Pulmonary artery endothelial cell (primary cell): Measurements from ENCODE around the gene SLC35F1. TPM values are rescaled to one million over a fixed set of nuclear protein-coding genes. Genes with fewer than 3 reads are reported as not detected.

Experiments used
- DNase-seq: peaks from one replicate; pipeline ENCODE4 v3.0.0-alpha.2; 2011; ENCODE audit warnings: low read depth, low spot score
- total RNA-seq: library from RNA; depleted of rRNA; stranded (reverse); fragments of >200 nt; gene quantifications from 2 replicates; pipeline ENCODE4 v1.2.3, GENCODE V29; 2014

The SLC35F1 gene
- total RNA-seq, 1 donor from 2014 or later = not detected

DNA sequence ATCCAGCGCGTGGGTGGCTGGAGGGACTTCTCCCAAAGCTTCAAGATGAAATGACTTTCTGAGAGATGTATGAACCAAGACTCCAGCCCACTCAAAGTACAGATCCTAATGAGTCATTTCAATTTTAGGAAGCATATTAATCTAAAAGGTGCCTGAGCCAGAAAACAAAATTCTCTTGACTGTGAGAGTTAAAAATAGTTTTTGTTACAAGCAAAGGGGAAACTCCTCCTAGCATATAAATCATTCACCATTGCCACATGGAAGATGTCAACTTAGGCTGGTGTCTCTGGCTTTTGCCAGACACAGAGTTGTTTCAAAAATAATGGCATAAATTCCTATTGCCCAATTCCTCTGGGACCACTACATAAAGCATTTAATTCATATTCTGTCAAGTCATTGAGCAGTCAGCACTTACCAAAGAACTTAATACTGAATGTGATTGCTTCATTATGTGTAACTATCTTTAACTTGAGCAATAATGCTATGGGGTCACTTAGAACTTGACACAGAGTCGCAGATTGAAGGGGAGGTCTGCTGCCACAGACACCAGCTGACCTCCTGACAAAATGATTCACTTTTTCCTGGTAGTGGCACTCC lies 280.6 kb downstream of the SLC35F1 start:
- DNase-seq = no peak

DNA sequence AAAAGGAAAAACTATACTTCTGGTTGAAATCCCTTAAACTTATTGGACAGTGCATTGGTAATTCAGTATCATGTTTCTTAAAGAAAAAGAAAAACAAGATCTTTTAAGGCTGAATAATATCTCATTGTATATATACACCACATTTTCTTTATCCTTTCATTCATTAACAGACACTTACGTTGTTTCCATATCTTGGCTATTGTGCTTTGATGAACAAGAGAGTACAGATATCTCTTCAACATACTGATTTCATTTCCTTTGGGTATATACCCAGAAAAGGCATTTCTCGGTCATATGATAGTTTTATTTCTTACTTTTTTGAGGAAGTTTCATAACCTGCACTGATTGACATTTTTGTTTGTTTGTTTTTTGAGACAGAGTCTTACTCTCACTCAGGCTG lies 281.5 kb downstream of the SLC35F1 start:
- DNase-seq = no peak

DNA sequence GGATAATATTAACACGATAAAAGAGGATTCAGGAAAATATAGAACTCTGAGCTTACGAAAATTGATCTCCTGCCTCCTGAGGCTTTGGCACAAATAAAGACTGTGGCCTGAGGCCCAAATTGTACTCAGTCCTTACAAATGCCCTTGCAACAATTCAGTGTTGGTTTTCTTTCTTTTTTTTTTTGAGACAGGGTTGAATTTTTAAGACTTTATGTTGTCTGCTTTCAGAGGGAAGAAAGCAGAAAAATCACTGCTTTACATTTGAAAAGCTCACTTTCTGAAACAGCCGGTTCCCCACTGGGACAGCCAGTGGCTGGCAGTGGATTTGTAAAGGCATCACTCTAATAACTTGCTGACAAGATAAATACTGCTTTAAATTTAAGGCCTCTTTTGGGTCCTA lies 290.5 kb downstream of the SLC35F1 start:
- DNase-seq = no peak

DNA sequence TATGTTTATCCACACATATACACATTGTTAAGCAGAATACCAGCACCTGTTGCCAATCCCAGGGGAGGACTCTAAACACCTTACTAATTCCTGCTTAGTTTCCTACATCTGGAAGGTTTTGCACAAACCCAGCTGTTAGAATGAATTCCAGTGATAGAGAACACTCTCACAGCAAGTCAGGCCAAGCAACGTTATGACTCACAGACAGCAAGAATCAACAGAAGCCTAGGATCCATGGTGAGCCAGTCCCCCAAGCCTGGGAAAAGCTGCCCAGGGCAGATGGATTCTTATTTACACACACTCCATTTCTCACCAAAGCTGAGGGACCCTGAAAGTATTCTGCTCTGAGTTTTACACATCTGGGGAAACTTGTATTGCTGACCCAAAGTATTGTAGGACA lies 291.7 kb downstream of the SLC35F1 start:
- no peak for DNase-seq

DNA sequence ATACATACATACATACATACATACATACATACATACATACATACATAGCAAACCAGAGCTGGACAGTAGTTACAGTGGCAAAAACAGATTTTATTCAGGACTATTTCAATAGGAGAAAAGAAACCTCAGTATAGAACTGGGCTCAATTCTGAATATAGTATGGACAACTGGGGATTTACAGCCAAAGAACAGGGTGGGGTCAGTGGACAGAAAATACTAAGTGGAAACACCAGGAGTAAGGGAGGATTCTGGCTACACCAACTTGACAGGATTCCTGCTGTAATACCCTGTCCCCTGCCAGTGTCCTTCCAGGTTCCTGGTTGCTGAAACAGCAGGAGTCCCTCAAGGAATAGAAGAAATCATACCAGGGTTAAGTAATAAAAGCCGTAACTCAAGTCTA lies 293.1 kb downstream of the SLC35F1 start:
- DNase-seq = no peak

DNA sequence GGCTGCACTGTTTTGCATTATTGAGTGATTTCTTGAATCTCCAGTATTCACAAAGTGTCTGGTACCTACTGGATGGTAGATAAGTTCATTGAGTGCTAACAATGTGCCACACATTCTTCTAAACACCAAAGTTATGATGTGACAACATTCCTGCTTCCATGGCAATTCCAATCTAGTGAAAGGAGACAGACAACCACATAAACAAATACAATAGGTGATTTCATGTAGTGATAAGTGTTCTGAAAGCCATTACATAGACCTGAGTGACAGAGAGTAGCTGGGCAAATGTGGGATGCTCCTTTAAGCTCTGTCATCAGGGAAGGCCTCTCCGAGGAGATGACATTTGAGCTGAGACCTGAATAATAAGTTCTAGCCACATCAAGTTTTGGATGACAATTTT lies 295.5 kb downstream of the SLC35F1 start:
- DNase-seq = no peak

DNA sequence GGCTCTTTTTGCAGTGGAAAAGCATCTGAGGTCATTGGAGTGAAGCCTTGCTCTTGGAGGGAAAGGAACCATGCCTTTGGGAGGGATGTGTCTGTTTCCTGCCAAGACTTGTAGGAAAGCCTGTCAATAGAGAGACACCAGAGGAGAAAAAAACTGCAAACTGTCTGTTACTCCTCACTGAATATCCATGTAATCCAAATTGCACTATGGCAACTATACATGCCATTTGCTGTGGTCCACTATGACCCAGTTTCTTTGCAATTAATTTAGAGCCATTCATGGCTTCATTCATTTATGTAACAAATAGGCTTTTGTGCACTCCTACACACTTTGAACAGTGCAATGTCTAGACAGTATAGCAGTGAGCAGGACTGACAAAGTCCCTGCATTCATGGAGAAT lies 296.5 kb downstream of the SLC35F1 start:
- no peak for DNase-seq

DNA sequence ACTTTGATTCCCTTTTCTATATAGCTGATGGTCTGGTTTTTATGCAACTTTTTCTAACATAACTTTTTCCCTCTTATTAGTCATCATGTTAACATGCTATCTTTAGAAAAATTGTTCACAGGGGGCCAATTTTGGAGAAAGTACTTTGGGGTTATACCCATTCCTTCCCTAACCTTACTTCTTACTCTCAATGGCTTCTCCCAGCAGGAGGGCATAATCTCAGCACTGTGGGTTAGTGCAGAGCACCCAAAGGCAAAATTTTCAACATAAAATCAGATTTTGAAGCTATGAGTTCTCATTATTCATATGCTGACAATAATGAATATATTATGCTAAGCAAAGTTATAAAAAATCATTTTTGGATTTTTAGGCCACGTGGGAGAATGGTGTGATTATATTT lies 299.2 kb downstream of the SLC35F1 start:
- no peak for DNase-seq

DNA sequence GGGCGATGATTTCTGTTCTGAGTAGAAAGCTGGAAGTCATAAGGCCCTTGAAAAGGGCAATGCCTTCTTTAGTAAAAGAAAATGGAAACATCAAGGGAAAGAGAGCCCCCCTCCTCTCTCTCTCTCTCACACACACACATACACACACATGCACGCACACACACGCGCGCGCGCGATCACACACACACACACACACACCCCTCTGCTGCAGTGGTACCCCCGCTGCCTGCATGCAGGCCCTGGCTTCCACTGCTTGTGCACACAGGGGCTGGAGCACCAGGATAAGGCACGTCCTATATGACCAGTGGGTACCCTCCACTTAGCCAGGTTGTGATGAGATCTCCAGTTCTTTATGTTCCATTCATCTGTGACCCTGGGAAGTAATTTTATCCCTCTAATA lies 300.9 kb downstream of the SLC35F1 start:
- DNase-seq = no peak

DNA sequence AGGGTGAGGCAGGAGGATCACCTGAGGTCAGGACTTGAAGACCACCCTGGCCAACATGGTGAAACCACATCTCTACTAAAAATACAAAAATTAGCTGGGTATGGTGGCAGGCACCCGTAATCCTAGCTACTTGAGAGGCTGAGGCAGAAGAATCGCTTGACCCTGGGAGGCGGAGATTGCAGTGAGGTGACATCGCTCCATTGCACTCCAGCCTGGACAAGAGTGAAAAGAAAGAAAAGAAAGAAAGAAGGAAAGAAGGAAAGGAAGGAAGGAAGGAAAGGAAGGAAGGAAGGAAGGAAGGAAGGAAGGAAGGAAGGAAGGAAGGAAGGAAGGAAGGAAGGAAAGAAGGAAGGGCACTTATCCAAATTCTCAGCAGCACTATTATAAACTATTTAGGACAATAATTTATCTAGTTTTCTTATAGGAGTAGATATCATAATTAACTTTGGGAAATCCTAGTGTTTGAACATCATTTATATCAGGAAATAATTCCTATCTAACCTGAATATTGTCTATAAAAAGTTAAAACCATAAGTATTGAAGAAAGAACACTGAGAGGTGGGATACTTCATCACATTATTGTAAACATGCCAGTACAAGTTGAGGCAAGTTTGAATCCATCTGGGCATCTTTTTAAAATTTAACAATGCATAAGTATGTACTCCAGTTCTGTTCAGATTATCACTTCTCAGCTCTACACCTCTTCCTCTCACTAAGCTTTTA lies 305.5 kb downstream of the SLC35F1 start:
- no peak for DNase-seq

DNA sequence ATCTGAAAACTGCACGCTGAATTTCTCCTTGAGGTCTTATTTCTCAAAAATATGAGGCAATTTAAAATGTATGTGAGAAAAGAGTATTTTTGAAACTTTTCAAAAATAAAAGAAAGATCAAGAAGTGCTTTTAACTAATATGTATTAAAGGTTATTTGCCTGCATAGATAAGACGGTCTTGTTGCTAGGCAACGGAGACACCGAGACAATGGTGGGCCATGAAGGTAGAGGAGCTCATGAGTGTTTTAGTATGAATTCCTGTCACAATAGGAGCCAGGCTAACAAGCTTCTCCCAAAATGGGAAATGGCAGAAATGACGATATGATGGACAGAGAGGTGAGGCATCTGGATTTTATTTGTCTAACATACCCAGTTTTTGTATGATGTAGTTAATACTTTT lies 308.2 kb downstream of the SLC35F1 start:
- DNase-seq = no peak

DNA sequence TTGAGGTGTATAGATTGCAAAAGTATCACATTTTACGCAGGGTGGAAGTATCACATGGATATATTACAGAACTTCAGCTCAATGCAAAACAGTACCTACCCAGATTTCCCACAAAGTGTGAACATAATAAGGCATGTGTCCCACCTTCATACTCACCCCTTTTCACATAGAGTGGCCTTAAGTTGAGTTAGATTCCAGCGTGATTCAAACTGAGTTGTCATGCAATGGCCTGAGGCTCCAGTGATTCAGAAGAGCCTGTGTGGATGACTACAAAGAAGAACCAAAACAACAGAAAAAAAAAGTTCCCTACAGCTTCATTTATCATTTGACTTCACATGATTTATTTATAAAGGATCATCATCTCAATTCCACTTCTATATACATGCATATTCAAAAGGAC lies 309.7 kb downstream of the SLC35F1 start:
- DNase-seq = no peak

DNA sequence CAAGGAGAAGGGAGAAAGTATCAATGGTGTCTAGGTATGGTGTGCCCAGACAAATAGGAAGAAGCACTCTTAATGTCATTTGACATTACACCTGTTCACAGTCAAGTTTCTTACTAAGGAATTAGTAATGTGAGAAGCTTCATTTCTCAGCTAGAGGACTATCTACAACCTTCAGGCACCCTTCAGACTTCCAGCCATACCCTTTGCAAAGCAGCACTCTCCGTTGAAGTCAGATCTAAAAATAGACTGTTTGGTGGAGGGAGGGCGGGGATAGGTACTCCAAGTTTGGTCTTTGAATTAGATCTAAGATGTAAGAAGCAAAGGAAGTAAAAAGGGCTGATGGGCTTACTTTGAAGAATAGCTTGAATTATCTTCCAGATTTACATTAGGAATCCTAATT lies 311.1 kb downstream of the SLC35F1 start:
- DNase-seq = no peak

DNA sequence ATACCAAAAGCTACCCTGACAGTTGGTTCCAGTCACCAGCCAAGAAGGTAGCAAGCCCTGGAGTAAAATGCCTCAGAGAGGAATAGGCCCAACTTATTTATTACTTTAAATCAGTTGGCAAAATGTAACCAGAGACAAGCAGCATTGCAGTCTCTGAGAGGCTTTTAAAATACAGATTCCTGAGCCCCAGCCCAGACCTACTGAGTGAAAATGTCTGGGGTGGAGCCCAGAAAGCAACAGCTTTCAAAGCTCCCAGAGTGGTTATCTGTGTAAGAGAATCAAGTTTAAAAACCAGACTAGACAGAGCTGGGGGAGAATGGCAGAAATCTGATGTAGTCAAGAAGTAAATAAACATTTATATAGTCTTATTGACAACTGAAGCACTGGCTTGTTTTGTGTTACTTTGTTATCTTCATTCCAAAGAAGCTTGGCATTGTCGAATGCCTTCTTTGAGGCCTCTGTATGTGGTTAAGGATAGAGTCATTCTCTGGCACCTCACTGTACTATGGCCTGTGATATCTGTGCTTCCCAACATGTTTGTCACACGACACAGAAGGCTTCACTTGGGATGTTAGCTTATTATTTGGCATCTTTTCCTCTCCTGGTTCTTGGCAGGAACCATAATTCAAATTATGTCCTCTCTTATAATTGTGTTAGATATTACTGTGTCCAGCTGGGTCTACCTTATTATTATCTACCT lies 313.5 kb downstream of the SLC35F1 start:
- no peak for DNase-seq

DNA sequence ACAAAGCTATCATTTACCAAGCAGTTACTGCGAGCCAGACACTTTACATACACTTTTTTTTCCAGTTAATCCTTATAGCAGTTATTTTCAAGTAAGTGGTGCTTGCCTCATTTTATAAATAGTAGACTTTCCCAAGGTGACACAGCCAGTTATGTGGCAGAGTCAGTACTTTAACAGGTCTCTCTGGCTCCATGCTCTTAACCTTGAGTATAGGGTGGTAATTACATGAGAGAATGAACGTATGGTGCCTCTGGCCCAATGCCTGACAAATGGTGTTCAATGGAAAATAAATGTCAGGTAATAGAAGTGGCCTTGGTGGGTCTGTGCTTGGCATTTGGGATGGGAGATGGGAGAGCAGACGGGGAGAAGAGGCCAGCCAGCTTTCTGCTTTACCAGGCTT lies 316.3 kb downstream of the SLC35F1 start:
- DNase-seq = no peak

DNA sequence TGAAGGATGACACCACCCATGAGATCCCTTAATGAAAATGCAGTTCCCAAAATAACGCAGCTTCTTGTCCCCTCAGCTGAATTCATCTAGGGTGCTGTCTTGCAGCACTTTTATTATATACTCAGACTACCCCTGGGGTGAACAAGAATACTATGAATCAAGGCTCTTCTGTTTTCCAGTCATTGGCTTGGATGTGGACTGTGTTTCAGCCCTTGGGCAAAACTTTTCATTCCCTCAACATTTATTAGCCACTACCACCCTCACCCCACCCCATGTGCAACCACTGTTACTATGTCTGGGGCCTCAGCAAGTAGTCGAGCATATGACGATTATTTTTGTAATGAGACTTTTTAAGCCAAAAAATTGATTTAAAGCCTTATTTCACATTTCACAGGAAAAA lies 321.8 kb downstream of the SLC35F1 start:
- no peak for DNase-seq

DNA sequence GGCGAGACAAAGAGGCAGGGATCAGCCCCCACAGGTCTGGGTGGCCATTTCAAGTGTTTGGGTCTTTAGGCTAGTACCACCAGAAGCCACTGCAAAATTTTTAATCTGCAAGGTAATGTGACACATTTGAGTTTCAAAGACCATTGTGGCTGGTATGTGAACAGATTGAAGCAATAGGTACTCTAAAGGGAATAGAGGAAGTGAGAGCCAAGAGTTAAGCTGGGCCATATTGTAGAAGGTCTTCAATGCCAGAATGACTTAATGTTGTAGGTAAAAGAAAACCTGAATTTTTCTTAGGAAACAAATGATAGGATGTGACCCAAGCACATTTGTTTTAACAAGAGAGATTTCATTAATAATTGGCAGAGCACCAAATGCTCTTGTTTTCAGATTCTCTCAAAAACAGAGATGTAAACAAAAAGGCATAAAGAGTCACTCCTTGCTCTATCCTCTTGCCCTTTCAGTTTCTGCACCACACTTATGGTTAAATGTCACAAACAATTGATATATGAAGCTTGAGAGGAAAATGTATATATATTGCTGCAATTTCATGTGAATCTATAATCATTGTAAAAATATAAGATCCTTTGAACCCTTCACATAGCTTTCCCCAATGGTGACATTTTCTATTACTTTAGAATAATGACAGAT lies 333.9 kb downstream of the SLC35F1 start:
- no peak for DNase-seq

DNA sequence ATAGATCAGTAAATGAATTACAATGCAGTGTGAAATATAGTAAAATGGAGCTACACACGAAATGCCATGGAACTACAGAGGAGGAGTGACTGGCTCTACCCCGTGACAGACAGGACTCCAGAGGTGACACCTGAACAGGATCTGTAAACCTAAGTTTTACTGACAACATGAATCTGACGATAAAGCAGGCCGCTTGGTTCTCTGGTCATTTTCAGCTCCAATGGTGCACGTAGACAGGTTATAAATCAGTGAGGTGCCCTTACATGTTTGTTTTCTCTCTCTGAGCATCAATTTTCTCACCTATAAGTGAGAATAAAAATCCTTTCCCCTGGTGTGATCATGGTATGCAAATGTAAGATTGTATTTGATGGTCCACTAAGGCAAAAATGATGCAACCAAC lies 339.3 kb downstream of the SLC35F1 start:
- DNase-seq = no peak

DNA sequence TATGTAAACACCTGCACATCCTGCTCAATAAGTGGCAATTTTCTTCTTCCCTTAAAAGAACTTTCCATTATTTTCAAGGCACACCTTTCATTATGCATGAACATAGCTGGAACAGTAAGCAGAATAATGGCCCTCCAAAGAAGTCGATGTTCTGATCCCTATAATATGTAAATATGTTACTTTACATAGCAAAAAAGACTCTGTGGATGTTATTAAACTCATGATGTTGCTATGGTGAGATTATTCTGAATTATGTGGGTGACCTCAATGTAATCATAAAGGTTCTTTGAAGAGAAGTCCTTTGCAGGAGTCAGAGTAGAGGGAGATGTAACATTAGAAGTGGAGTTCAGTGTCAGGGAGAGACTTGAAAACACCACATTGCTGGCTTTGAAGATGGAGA lies 341.1 kb downstream of the SLC35F1 start:
- DNase-seq = no peak

DNA sequence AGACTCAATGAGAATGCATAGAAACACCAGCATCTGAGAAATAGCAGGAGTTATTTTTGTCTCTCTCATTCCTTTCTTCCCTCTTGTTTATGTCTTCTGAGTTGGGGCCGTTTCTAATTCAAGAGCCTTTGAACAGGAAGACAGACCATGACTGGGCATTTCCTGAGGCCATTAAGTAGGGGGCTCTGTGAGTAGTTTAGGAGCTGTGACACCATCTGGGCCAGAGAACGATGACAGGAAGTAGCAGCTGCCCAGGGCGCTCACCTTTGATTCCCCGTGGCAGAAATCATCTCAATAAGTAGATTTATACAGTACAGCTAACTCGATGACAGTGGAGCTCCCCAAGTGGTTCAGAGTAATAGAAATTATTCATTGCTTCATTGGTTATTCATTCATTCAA lies 342.6 kb downstream of the SLC35F1 start:
- DNase-seq = no peak

DNA sequence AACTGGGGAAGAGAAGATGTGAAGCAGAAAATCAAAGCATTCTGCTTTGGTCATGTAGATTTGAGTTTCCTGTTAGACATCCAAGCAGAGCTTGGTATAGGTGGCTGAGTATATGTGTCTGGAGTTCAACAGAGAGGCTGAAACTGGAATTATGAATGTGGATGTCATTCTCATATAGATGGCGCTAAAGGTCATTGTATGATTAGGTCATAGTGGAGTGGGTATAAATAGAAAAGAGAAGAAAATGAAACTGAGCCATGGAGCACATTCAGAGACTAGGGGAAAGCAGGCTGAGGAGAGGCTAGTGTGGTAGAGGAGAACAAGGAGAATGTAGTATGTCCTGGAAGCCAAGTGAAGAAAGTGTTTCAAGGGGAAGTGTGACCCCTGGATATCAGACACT lies 345.4 kb downstream of the SLC35F1 start:
- DNase-seq = no peak

DNA sequence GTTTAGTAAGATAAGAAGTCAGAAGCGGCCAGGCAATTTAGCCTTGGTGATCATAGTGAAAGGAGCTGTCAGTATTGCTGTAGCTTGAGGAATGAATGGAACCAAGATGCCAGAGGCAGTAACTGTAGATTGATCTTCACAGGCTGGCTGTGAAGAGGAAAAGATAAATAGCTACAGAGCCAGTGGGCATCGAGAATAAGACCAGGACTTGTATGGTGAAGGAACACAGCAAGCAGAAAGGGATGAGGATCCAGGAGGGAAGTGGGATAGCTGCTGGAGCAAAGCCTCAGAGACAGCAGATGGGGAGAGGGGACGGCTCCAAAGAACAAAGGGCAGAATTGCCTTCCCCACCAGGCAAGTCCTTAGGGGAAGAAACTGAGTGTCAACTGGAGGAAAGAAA lies 346.7 kb downstream of the SLC35F1 start:
- no peak for DNase-seq
